HG03520 (cell line): ENCODE measurements around the gene PNMT.

Source experiments
- ATAC-seq: cut with Tn5 transposase; IDR thresholded peaks from one replicate; pipeline ENCODE4 v1.9.1; 2021; ENCODE audit warnings: mild to moderate bottlenecking, moderate library complexity; ENCODE audit not compliant: unreplicated experiment

Gene PNMT

GRCh38 chr17:39666601-39667261 is 1.5 kb upstream of the PNMT start:
- no peak for ATAC-seq

- no peak for ATAC-seq
Measured at GRCh38 chr17:39667262-39667944, 850 bp upstream of the PNMT start.

GRCh38 chr17:39669897-39670735 is 1.9 kb downstream of the PNMT start:
- ATAC-seq, result no peak

- ATAC-seq, result no peak
Measured at GRCh38 chr17:39670746-39671145, 2.5 kb downstream of the PNMT start.

GRCh38 chr17:39671651-39672521 is 3.6 kb downstream of the PNMT start:
- no peak for ATAC-seq

- ATAC-seq, result no peak
Measured at GRCh38 chr17:39672522-39673334, 4.5 kb downstream of the PNMT start.

GRCh38 chr17:39673335-39674081 is 5.3 kb downstream of the PNMT start:
- ATAC-seq, result no peak

GRCh38 chr17:39674179-39674578 is 5.9 kb downstream of the PNMT start:
- ATAC-seq, result no peak

- ATAC-seq, result no peak
Measured at GRCh38 chr17:39674702-39675389, 6.6 kb downstream of the PNMT start.

- ATAC-seq, result no peak
Measured at GRCh38 chr17:39675390-39676082, 7.3 kb downstream of the PNMT start.

- ATAC-seq, result no peak
Measured at GRCh38 chr17:39676198-39676819, 8.1 kb downstream of the PNMT start.

GRCh38 chr17:39677072-39677471 is 8.8 kb downstream of the PNMT start:
- ATAC-seq, result no peak

- no peak for ATAC-seq
Measured at GRCh38 chr17:39677542-39678339, 9.5 kb downstream of the PNMT start.

GRCh38 chr17:39678340-39679116 is 10.3 kb downstream of the PNMT start:
- no peak for ATAC-seq

- ATAC-seq, result no peak
Measured at GRCh38 chr17:39679521-39680192, 11.4 kb downstream of the PNMT start.
